ENCODE measurements around the gene APOB. TPM values are rescaled to one million over a fixed set of nuclear protein-coding genes. Genes with fewer than 3 reads are reported as not detected.

Gene APOB
- total RNA-seq, 2 experiments from 2014 or later = not detected

DNA sequence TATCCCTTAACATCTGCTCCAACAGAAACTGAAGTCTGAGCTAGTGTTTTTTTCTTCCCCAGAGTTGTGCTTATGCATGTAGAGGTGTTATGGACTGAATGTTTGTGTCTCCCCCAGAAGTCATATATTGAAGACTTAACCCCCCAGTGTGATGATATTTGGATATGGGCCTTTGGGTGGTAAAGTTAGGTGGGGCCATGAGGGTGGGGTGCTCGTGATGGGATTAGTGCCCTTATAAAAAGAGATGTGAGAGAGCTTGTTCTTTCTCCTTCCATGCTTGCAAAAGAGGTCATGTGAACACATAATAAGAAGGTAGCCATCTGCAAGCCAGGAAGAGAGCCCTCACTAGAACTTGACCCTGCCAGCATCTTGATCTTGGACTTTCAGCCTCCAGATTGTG, 34.4 kb upstream of the APOB start:
- CTCF ChIA-PET = no interaction called here
- peaks cover 3% of the 10 kb centered on the region for H3K9me3 Mint-ChIP-seq
- intact Hi-C loops (cut with micrococcal nuclease) = no loop called here
- no peaks in the 10 kb centered on the region for H3K27me3 Mint-ChIP-seq
- no peaks in the 10 kb centered on the region for H3K4me1 Mint-ChIP-seq (ENCODE audit: low read depth)
- ATAC-seq (no peak), DNase-seq (no peak)
- TF ChIP-seq CTCF (IDR thresholded peaks at IDR 0.05) = no peak
- POLR2A ChIA-PET = no interaction called here
- no peak overlapping the region for H3K4me3 Mint-ChIP-seq
- no peaks in the 10 kb centered on the region for H3K36me3 Mint-ChIP-seq (ENCODE audit: low read depth)
- no peak overlapping the region for H3K27ac Mint-ChIP-seq

GRCh38 chr2:21072477-21073242, 28.8 kb upstream of the APOB start:
- ATAC-seq (no peak), DNase-seq (no peak)
- Mint-ChIP-seq H3K27ac (no peak overlapping the region), H3K36me3 (ENCODE audit: low read depth) (no peaks in the 10 kb centered on the region), H3K27me3 (peaks cover 2% of the 10 kb centered on the region), H3K9me3 (no peaks in the 10 kb centered on the region), H3K4me1 (ENCODE audit: low read depth) (no peaks in the 10 kb centered on the region), H3K4me3 (no peak overlapping the region)
- TF ChIP-seq CTCF (IDR thresholded peaks at IDR 0.05) = no peak
- ChIA-PET CTCF (no interaction called here), POLR2A (no interaction called here)
- intact Hi-C loops (cut with micrococcal nuclease) = no loop called here

- Mint-ChIP-seq H3K9me3 (no peaks in the 10 kb centered on the region), H3K4me1 (ENCODE audit: low read depth) (no peaks in the 10 kb centered on the region), H3K4me3 (no peak overlapping the region), H3K36me3 (ENCODE audit: low read depth) (no peaks in the 10 kb centered on the region), H3K27ac (no peak overlapping the region), H3K27me3 (peaks cover 2% of the 10 kb centered on the region)
- intact Hi-C loops (cut with micrococcal nuclease) = no loop called here
- ChIA-PET POLR2A (no interaction called here), CTCF (no interaction called here)
- DNase-seq (no peak), ATAC-seq (no peak)
- TF ChIP-seq CTCF (IDR thresholded peaks at IDR 0.05) = no peak
Measured at GRCh38 chr2:21070341-21071257, 26.7 kb upstream of the APOB start.

DNA sequence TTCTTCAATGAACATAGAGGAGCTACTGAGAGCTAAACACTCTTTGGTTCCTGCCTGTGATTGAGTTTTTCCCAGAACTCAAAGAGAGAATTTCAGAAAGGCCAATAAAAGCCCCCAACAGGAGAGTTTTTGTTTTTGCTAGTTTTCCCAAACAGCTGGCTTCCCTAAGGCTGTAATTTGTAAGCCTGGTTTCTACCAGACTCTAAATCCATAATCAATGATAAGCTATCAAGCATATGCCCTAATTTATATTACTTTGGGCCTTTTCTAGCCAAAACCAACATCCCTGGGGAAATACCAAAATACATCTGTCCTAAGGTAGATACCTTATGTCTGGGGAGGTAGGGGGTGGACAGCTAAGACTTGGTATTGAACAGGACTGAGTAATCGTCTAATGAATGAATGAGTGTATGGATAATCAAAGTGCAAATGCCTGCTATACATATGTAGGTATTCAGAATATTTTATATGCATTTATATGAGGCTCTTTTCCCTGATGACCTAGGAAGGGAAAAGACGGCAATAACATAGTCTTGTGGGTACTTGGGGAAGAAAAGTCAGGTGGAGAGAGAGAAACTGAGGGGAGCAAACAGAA, 26.0 kb upstream of the APOB start:
- intact Hi-C loops (cut with micrococcal nuclease) = no loop called here
- Mint-ChIP-seq H3K9me3 (no peaks in the 10 kb centered on the region), H3K4me3 (no peak overlapping the region), H3K27ac (no peak overlapping the region), H3K27me3 (peaks cover 2% of the 10 kb centered on the region), H3K36me3 (ENCODE audit: low read depth) (no peaks in the 10 kb centered on the region), H3K4me1 (ENCODE audit: low read depth) (no peaks in the 10 kb centered on the region)
- no peak for TF ChIP-seq CTCF (IDR thresholded peaks at IDR 0.05)
- DNase-seq (no peak), ATAC-seq (no peak)
- POLR2A ChIA-PET = no interaction called here
- CTCF ChIA-PET = no interaction called here
